Endothelial cell of umbilical vein (primary cell): ENCODE measurements around the gene P2RX2. TPM values are rescaled to one million over a fixed set of nuclear protein-coding genes. Genes with fewer than 3 reads are reported as not detected.

ENCODE experiments used
- BruUV-seq: library from RNA; stranded (reverse); fragments of 400-500 nt; replicated peaks from 2 replicates; lab custom pipeline; 2021; lab: Mats Ljungman, UMichigan
- CTCF ChIA-PET: fragments of 300-600, 350-600 bp; sonication (Branson Sonifier 250); formaldehyde crosslinking; loops from one replicate; lab custom pipeline; 2021; ENCODE audit warnings: antibody characterized with exemption, inconsistent platforms; lab: Charles Lee
- POLR2A ChIA-PET: fragments of 300-600, 350-600 bp; sonication (Branson Sonifier 250); formaldehyde crosslinking; loops from one replicate; lab custom pipeline; 2021; ENCODE audit warnings: antibody characterized with exemption, inconsistent platforms; lab: Charles Lee
- DNase-seq: peaks from one replicate; pipeline ENCODE4 v3.0.0-alpha.2; 2011; ENCODE audit warnings: low read depth, low spot score
- FAIRE-seq: peaks from 2 replicates; lab custom pipeline; 2011; peaks lifted over from hg19 to GRCh38; lab: Jason Lieb, UNC
- H2AFZ ChIP-seq: 2 replicates; pipeline ENCODE4 v1.6.0; 2012; ENCODE audit warnings: low read depth, low read length, control low read depth, inconsistent platforms
- H3K27ac ChIP-seq: 2 replicates; pipeline ENCODE4 v1.5.1; 2011; ENCODE audit warnings: low read depth, mild to moderate bottlenecking, control low read depth, low read length, moderate library complexity; ENCODE audit not compliant: insufficient read depth
- H3K27me3 ChIP-seq, 2 experiments: 2 replicates each; pipeline versions ENCODE4 v1.6.0 to v1.6.1; 2011; ENCODE audit warnings: low read length in 2 of 2, mixed read lengths in 1 of 2; ENCODE audit not compliant: control insufficient read depth in 2 of 2, insufficient read depth in 2 of 2
- H3K36me3 ChIP-seq, 2 experiments: 2 replicates in 1 of 2; 3 replicates in 1 of 2; pipeline ENCODE4 v1.5.1; 2011; ENCODE audit warnings: low read length in 2 of 2, mild to moderate bottlenecking in 1 of 2, moderate library complexity in 1 of 2; ENCODE audit not compliant: control insufficient read depth in 2 of 2, insufficient read depth in 2 of 2; ENCODE audit errors: extremely low read depth in 1 of 2
- H3K4me1 ChIP-seq: 3 replicates; pipeline ENCODE4 v1.5.1; 2011; ENCODE audit warnings: mild to moderate bottlenecking, low read length; ENCODE audit not compliant: control insufficient read depth, insufficient read depth; ENCODE audit errors: extremely low read depth
- H3K4me2 ChIP-seq: 2 replicates; pipeline ENCODE4 v1.6.1; 2011; ENCODE audit warnings: low read length, control low read depth, mixed read lengths; ENCODE audit not compliant: insufficient read depth
- H3K4me3 ChIP-seq, 3 experiments: fragments of 200-600 bp in 1 of 3; sonication (generic), shearing (Covaris generic) in 1 of 3; replicated peaks in 1 of 3; 2 replicates each; pipeline ENCODE4 v1.5.1; 2011 to 2016; ENCODE audit warnings: control low read depth in 3 of 3, low read length in 3 of 3, mild to moderate bottlenecking in 2 of 3, inconsistent platforms in 1 of 3, low read depth in 1 of 3, moderate library complexity in 1 of 3; ENCODE audit not compliant: insufficient read depth in 1 of 3
- H3K79me2 ChIP-seq: 2 replicates; pipeline ENCODE4 v1.6.0; 2012; ENCODE audit warnings: low read length, inconsistent platforms; ENCODE audit not compliant: control insufficient read depth, insufficient read depth
- H3K9ac ChIP-seq: replicated peaks from 2 replicates; pipeline ENCODE3; 2011; ENCODE audit warnings: low read length, control low read depth; ENCODE audit not compliant: insufficient read depth; ENCODE audit errors: extremely low read depth
- H3K9me1 ChIP-seq: replicated peaks from 3 replicates; pipeline ENCODE4 v1.6.0; 2011; ENCODE audit warnings: mild to moderate bottlenecking, low read length; ENCODE audit not compliant: control insufficient read depth, insufficient read depth; ENCODE audit errors: extremely low read depth
- H3K9me3 ChIP-seq: replicated peaks from 2 replicates; pipeline ENCODE4 v1.5.1; 2012; ENCODE audit warnings: low read length, inconsistent platforms; ENCODE audit not compliant: control insufficient read depth, insufficient read depth
- H4K20me1 ChIP-seq: replicated peaks from 2 replicates; pipeline ENCODE3; 2011; ENCODE audit warnings: mild to moderate bottlenecking, low read length; ENCODE audit not compliant: control insufficient read depth, insufficient read depth; ENCODE audit errors: extremely low read depth
- EZH2 ChIP-seq: IDR thresholded peaks from 2 replicates; pipeline ENCODE4 v1.6.1; 2012; ENCODE audit warnings: borderline replicate concordance, low read depth, mild to moderate bottlenecking, moderate library complexity, low read length, inconsistent platforms; ENCODE audit not compliant: severe bottlenecking
- FOS ChIP-seq: IDR thresholded peaks from 2 replicates; pipeline ENCODE4 v1.6.1; 2011; ENCODE audit warnings: mild to moderate bottlenecking, low read length, moderate library complexity, borderline replicate concordance; ENCODE audit not compliant: insufficient read depth
- GATA2 ChIP-seq: IDR thresholded peaks from 2 replicates; pipeline ENCODE4 v1.7.0; 2011; ENCODE audit warnings: low read depth, mild to moderate bottlenecking, moderate library complexity, mixed read lengths, low read length; ENCODE audit not compliant: insufficient read length, insufficient read depth
- JUN ChIP-seq: IDR thresholded peaks from 2 replicates; pipeline ENCODE4 v1.6.1; 2011; ENCODE audit warnings: borderline replicate concordance, low read depth; ENCODE audit not compliant: insufficient read length, insufficient read depth
- MAX ChIP-seq: IDR thresholded peaks from 2 replicates; pipeline ENCODE4 v1.6.1; 2011; ENCODE audit not compliant: insufficient read depth, insufficient read length
- MYC ChIP-seq: IDR thresholded peaks from one replicate; pipeline ENCODE4 v1.6.1; 2011; ENCODE audit warnings: mild to moderate bottlenecking, low read depth, low read length
- POLR2A ChIP-seq: IDR thresholded peaks from 2 replicates; pipeline ENCODE4 v1.6.1; 2012; ENCODE audit warnings: low read depth, mild to moderate bottlenecking, control low read depth, low read length
- POLR2AphosphoS5 ChIP-seq: IDR thresholded peaks from 2 replicates; pipeline ENCODE4 v1.6.1; 2012; ENCODE audit warnings: low read depth, mild to moderate bottlenecking, control low read depth, low read length, moderate library complexity; ENCODE audit not compliant: insufficient read depth
- dilution Hi-C: fragments of 300-500 bp; cut with MboI; formaldehyde crosslinking; loops from one replicate; pipeline ENCODE4 v1.15.0; 2019; ENCODE audit warnings: low sequenced_read_pairs; ENCODE audit not compliant: extremely low pct_ligation_motif_present
- intact Hi-C: fragments of 100-400 bp; cut with micrococcal nuclease; formaldehyde crosslinking; loops from one replicate; pipeline ENCODE4 v1.10.0; 2022
- polyA plus RNA-seq, 4 experiments: library from polyadenylated mRNA; depleted of rRNA in 3 of 4; stranded (reverse) in 3 of 4; unstranded in 1 of 4; fragments of >200 nt; gene quantifications; 2 replicates each; pipeline versions ENCODE4 v1.2.1 to v1.2.3, GENCODE V29; 2011 to 2012; ENCODE audit warnings: missing spikeins in 1 of 4
- total RNA-seq: library from RNA; stranded (reverse); gene quantifications from 2 replicates; pipeline ENCODE4 v1.2.3, GENCODE V29; 2021
- TF ChIP-seq, protein P1 (sequence below), 2 donors: IDR thresholded peaks; 1 replicate in 1 of 2; 2 replicates in 1 of 2; pipeline ENCODE4 v1.5.1; 2011; ENCODE audit warnings: low read length in 2 of 2, mild to moderate bottlenecking in 2 of 2, moderate library complexity in 2 of 2, control low read depth in 1 of 2, inconsistent platforms in 1 of 2, low read depth in 1 of 2; ENCODE audit not compliant: insufficient read depth in 1 of 2; ENCODE audit errors: extremely low read depth in 1 of 2

The P2RX2 gene
- total and polyA plus RNA-seq, 2 donors (not counting 3 experiments of a cell fraction or from before 2014, with no cell fraction given) = not detected

- H3K9me1 ChIP-seq = no peaks in the 10 kb centered on the region
- H2AFZ ChIP-seq = no peak overlapping the region
- TF ChIP-seq FOS = no peak
- no peak for TF ChIP-seq MYC
- no peak for TF ChIP-seq JUN
- no peak for TF ChIP-seq POLR2A
- TF ChIP-seq, protein P1, sequence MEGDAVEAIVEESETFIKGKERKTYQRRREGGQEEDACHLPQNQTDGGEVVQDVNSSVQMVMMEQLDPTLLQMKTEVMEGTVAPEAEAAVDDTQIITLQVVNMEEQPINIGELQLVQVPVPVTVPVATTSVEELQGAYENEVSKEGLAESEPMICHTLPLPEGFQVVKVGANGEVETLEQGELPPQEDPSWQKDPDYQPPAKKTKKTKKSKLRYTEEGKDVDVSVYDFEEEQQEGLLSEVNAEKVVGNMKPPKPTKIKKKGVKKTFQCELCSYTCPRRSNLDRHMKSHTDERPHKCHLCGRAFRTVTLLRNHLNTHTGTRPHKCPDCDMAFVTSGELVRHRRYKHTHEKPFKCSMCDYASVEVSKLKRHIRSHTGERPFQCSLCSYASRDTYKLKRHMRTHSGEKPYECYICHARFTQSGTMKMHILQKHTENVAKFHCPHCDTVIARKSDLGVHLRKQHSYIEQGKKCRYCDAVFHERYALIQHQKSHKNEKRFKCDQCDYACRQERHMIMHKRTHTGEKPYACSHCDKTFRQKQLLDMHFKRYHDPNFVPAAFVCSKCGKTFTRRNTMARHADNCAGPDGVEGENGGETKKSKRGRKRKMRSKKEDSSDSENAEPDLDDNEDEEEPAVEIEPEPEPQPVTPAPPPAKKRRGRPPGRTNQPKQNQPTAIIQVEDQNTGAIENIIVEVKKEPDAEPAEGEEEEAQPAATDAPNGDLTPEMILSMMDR (IDR thresholded peaks at IDR 0.05; ENCODE audit: extremely low read depth in 1 of 2, insufficient read depth in 1 of 2, low read depth in 1 of 2, low read length in 2 of 2) = no peak
- no peak for TF ChIP-seq MAX
- TF ChIP-seq EZH2 = no peak
- TF ChIP-seq POLR2AphosphoS5 = no peak
- no peak for TF ChIP-seq GATA2
- POLR2A ChIA-PET = no interaction called here
- no peak for DNase-seq
- peaks cover 5% of the 10 kb centered on the region for H3K79me2 ChIP-seq
- no peaks in the 10 kb centered on the region for H4K20me1 ChIP-seq
- BruUV-seq = no TSS peak
- no peaks in the 10 kb centered on the region for H3K9me3 ChIP-seq
- H3K36me3 ChIP-seq = peaks cover 2 to 21% of the 10 kb centered on the region in 2 experiments
- dilution Hi-C loops (no loop called here), intact Hi-C loops (no loop called here)
- H3K27ac ChIP-seq = no peak overlapping the region
- H3K27me3 ChIP-seq = no peaks in the 10 kb centered on the region
- CTCF ChIA-PET = no interaction called here
- no peak overlapping the region for H3K4me3 ChIP-seq
- H3K4me2 ChIP-seq = no peak overlapping the region
- no peak for FAIRE-seq
- H3K9ac ChIP-seq = no peak overlapping the region
- no peaks in the 10 kb centered on the region for H3K4me1 ChIP-seq
Observed at GRCh38 chr12:132571598-132571997, 47.0 kb upstream of the P2RX2 start.
